HG03103 (cell line): ENCODE data around the gene MUC6.
"Not testable (repeated sequence)": the region's sequence is repeated elsewhere in the genome, so short reads cannot be mapped to it uniquely, and the experiment has no call there.

ENCODE experiments used
- ATAC-seq: cut with Tn5 transposase; IDR thresholded peaks from one replicate; pipeline ENCODE4 v1.9.1; 2021; ENCODE audit warnings: low read depth; ENCODE audit not compliant: unreplicated experiment

MUC6 gene

GRCh38 chr11:1024597-1025409, 11.7 kb downstream of the MUC6 start:
- no peak for ATAC-seq

- ATAC-seq = no peak
Observed at GRCh38 chr11:1023811-1024596, 12.5 kb downstream of the MUC6 start.

GRCh38 chr11:1022908-1023810, 13.4 kb downstream of the MUC6 start:
- no peak for ATAC-seq

- no peak for ATAC-seq
Observed at GRCh38 chr11:1022411-1022810, 14.1 kb downstream of the MUC6 start.

- no peak for ATAC-seq
Observed at GRCh38 chr11:1020211-1020905, 16.2 kb downstream of the MUC6 start.

- ATAC-seq = no peak
Observed at GRCh38 chr11:1019321-1019910, 17.1 kb downstream of the MUC6 start.

- ATAC-seq = no peak
Observed at GRCh38 chr11:1018091-1018490, 18.4 kb downstream of the MUC6 start.

GRCh38 chr11:1017269-1018005, 19.1 kb downstream of the MUC6 start:
- no peak for ATAC-seq

- not testable (repeated sequence) for ATAC-seq
Observed at GRCh38 chr11:1016610-1017126, 19.9 kb downstream of the MUC6 start.

GRCh38 chr11:1015826-1016545, 20.5 kb downstream of the MUC6 start:
- ATAC-seq = no peak

GRCh38 chr11:1015064-1015463, 21.5 kb downstream of the MUC6 start:
- ATAC-seq = no peak

GRCh38 chr11:1014276-1014675, 22.2 kb downstream of the MUC6 start:
- ATAC-seq = no peak

- ATAC-seq = no peak
Observed at GRCh38 chr11:1013631-1013935, 22.9 kb downstream of the MUC6 start.

GRCh38 chr11:1012740-1013630, 23.5 kb downstream of the MUC6 start:
- no peak for ATAC-seq

GRCh38 chr11:1012291-1012690, 24.2 kb downstream of the MUC6 start:
- ATAC-seq = no peak

GRCh38 chr11:1011320-1011698, 25.2 kb downstream of the MUC6 start:
- no peak for ATAC-seq

- ATAC-seq = no peak
Observed at GRCh38 chr11:1010551-1011319, 25.8 kb downstream of the MUC6 start.
